Caco-2 (cell line): ENCODE data around the gene DPF3. TPM values are rescaled to one million over a fixed set of nuclear protein-coding genes. Genes with fewer than 3 reads are reported as not detected.

Source experiments
- BruUV-seq: library from RNA; stranded (reverse); fragments of 400-500 nt; replicated peaks from 2 replicates; lab custom pipeline; 2021; lab: Mats Ljungman, UMichigan
- CTCF ChIA-PET: fragments of 300-600 bp; sonication (Branson Sonifier 250); formaldehyde crosslinking; loops from one replicate; lab custom pipeline; 2022; ENCODE audit warnings: antibody characterized with exemption; lab: Charles Lee
- POLR2A ChIA-PET: fragments of 300-600 bp; sonication (Branson Sonifier 250); formaldehyde crosslinking; loops from one replicate; lab custom pipeline; 2022; ENCODE audit warnings: antibody characterized with exemption; lab: Charles Lee
- DNase-seq, 2 experiments: peaks; one replicate each; pipeline versions ENCODE4 v3.0.0 to v3.0.0-alpha.2; 2020 to 2022
- H3K27me3 ChIP-seq: replicated peaks from 2 replicates; pipeline ENCODE4 v1.6.0; 2011; ENCODE audit warnings: low read length; ENCODE audit not compliant: control insufficient read depth, insufficient read depth
- H3K36me3 ChIP-seq: 2 replicates; pipeline ENCODE4 v1.5.1; 2011; ENCODE audit warnings: low read length; ENCODE audit not compliant: control insufficient read depth, insufficient read depth
- H3K4me1 ChIP-seq: fragments of 250-450 bp; sonication (Bioruptor Pico); 2 replicates; pipeline ENCODE4 v1.5.1; 2020; ENCODE audit warnings: mild to moderate bottlenecking
- H3K4me3 ChIP-seq: 2 replicates; pipeline ENCODE4 v1.5.1; 2011; ENCODE audit warnings: low read depth, mild to moderate bottlenecking, control low read depth, low read length
- H3K9me3 ChIP-seq: fragments of 250-450 bp; sonication (Bioruptor Pico); 2 replicates; pipeline ENCODE4 v1.5.1; 2020; ENCODE audit warnings: mild to moderate bottlenecking, moderate library complexity
- H3K27ac Mint-ChIP-seq: one replicate; pipeline ENCODE4 v1.8.0; 2022; ENCODE audit warnings: mixed read lengths; ENCODE audit not compliant: unreplicated experiment
- H3K27me3 Mint-ChIP-seq: one replicate; pipeline ENCODE4 v1.8.0; 2022; ENCODE audit warnings: mixed read lengths; ENCODE audit not compliant: insufficient read depth, unreplicated experiment
- H3K36me3 Mint-ChIP-seq: one replicate; pipeline ENCODE4 v1.8.0; 2022; ENCODE audit warnings: mild to moderate bottlenecking, mixed read lengths; ENCODE audit not compliant: insufficient read depth, unreplicated experiment
- H3K4me1 Mint-ChIP-seq: one replicate; pipeline ENCODE4 v1.8.0; 2022; ENCODE audit warnings: low read depth, mixed read lengths; ENCODE audit not compliant: unreplicated experiment
- H3K4me3 Mint-ChIP-seq: one replicate; pipeline ENCODE4 v1.8.0; 2022; ENCODE audit warnings: mild to moderate bottlenecking, moderate library complexity, mixed read lengths; ENCODE audit not compliant: unreplicated experiment
- H3K9me3 Mint-ChIP-seq: one replicate; pipeline ENCODE4 v1.8.0; 2022; ENCODE audit warnings: mixed read lengths; ENCODE audit not compliant: unreplicated experiment
- CTCF ChIP-seq, 2 experiments: fragments of 200-600 bp in 1 of 2; IDR thresholded peaks; 1 replicate in 1 of 2; 2 replicates in 1 of 2; pipeline versions ENCODE4 v1.5.1 to v1.8.0; 2011 to 2022; ENCODE audit warnings: antibody characterized with exemption in 1 of 2, control low read depth in 1 of 2, inconsistent platforms in 1 of 2, low read depth in 1 of 2, low read length in 1 of 2, mild to moderate bottlenecking in 1 of 2, moderate library complexity in 1 of 2; ENCODE audit not compliant: insufficient read depth in 1 of 2, severe bottlenecking in 1 of 2, unreplicated experiment in 1 of 2
- intact Hi-C: fragments of 100-400 bp; cut with micrococcal nuclease; formaldehyde crosslinking; loops from one replicate; pipeline ENCODE4 v1.10.0; 2022; ENCODE audit not compliant: unreplicated experiment
- total RNA-seq: library from RNA; stranded (reverse); gene quantifications from 2 replicates; pipeline ENCODE4 v1.2.3, GENCODE V29; 2022

The DPF3 gene
- total RNA-seq, 1 experiment from 2014 or later: not detected

- intact Hi-C loops: no loop called here
- Mint-ChIP-seq H3K36me3 (no peaks in the 10 kb centered on the region), H3K9me3 (no peaks in the 10 kb centered on the region), H3K27me3 (peaks cover 17% of the 10 kb centered on the region), H3K27ac (no peak overlapping the region), H3K4me1 (no peaks in the 10 kb centered on the region), H3K4me3 (no peak overlapping the region)
- no peaks in the 10 kb centered on the region; the same call in 1 of the 2 replicates for H3K27me3 ChIP-seq
- H3K4me3 ChIP-seq: no peak overlapping the region
- ChIA-PET POLR2A (no interaction called here), CTCF (no interaction called here)
- DNase-seq: no peak
- H3K36me3 ChIP-seq: no peaks in the 10 kb centered on the region
- no peak for TF ChIP-seq CTCF (IDR thresholded peaks at IDR 0.05; ENCODE audit: insufficient read depth in 1 of 2, low read depth in 1 of 2, low read length in 1 of 2, severe bottlenecking in 1 of 2, unreplicated experiment in 1 of 2)
- no peaks in the 10 kb centered on the region for H3K4me1 ChIP-seq
- BruUV-seq: no TSS peak
- no peaks in the 10 kb centered on the region for H3K9me3 ChIP-seq
Observed at GRCh38 chr14:72714094-72714493, 179.8 kb downstream of the DPF3 start.

GRCh38 chr14:72711936-72712335 lies 182.0 kb downstream of the DPF3 start:
- Histone ChIP-seq H3K9me3 (no peaks in the 10 kb centered on the region), H3K4me1 (no peaks in the 10 kb centered on the region), H3K4me3 (no peak overlapping the region), H3K27me3 (no peaks in the 10 kb centered on the region; the same call in 1 of the 2 replicates), H3K36me3 (no peaks in the 10 kb centered on the region)
- Mint-ChIP-seq H3K9me3 (no peaks in the 10 kb centered on the region), H3K27ac (no peak overlapping the region), H3K4me3 (no peak overlapping the region), H3K36me3 (no peaks in the 10 kb centered on the region), H3K4me1 (no peaks in the 10 kb centered on the region), H3K27me3 (peaks cover 19% of the 10 kb centered on the region)
- intact Hi-C loops: no loop called here
- ChIA-PET CTCF (no interaction called here), POLR2A (no interaction called here)
- no peak for DNase-seq
- no TSS peak for BruUV-seq
- TF ChIP-seq CTCF (IDR thresholded peaks at IDR 0.05; ENCODE audit: insufficient read depth in 1 of 2, low read depth in 1 of 2, low read length in 1 of 2, severe bottlenecking in 1 of 2, unreplicated experiment in 1 of 2): no peak

- no peaks in the 10 kb centered on the region for H3K9me3 Mint-ChIP-seq
- H3K9me3 ChIP-seq: no peaks in the 10 kb centered on the region
- no TSS peak for BruUV-seq
- H3K27me3 Mint-ChIP-seq: peaks cover 25% of the 10 kb centered on the region
- H3K4me3 ChIP-seq: no peak overlapping the region
- intact Hi-C loops: no loop called here
- TF ChIP-seq CTCF (IDR thresholded peaks at IDR 0.05; ENCODE audit: insufficient read depth in 1 of 2, low read depth in 1 of 2, low read length in 1 of 2, severe bottlenecking in 1 of 2, unreplicated experiment in 1 of 2): no peak
- H3K4me1 Mint-ChIP-seq: no peaks in the 10 kb centered on the region
- CTCF ChIA-PET: no interaction called here
- H3K27me3 ChIP-seq: no peaks in the 10 kb centered on the region; the same call in 1 of the 2 replicates
- H3K27ac Mint-ChIP-seq: no peak overlapping the region
- no peaks in the 10 kb centered on the region for H3K36me3 ChIP-seq
- H3K4me1 ChIP-seq: no peaks in the 10 kb centered on the region
- no peak for DNase-seq
- POLR2A ChIA-PET: no interaction called here
- H3K4me3 Mint-ChIP-seq: no peak overlapping the region
- H3K36me3 Mint-ChIP-seq: no peaks in the 10 kb centered on the region
Observed at GRCh38 chr14:72709916-72710611, 183.8 kb downstream of the DPF3 start.
